ENCODE measurements around the gene SERPINE2. TPM values are rescaled to one million over a fixed set of nuclear protein-coding genes. Genes with fewer than 3 reads are reported as not detected.

SERPINE2 gene
- total RNA-seq, 1 experiment from 2014 or later: 3.8 TPM

GRCh38 chr2:224022486-224022885, 16.6 kb downstream of the SERPINE2 start:
- Histone ChIP-seq H3K27me3 (replicated peaks; ENCODE audit: control insufficient read depth, insufficient read depth, low read length) (no peaks in the 10 kb centered on the region; the same call in 1 of the 2 replicates), H3K4me3 (ENCODE audit: low read depth, low read length) (no peak overlapping the region), H3K4me1 (no peaks in the 10 kb centered on the region), H3K9me3 (no peaks in the 10 kb centered on the region), H3K36me3 (ENCODE audit: control insufficient read depth, insufficient read depth, low read length) (no peaks in the 10 kb centered on the region)
- intact Hi-C loops (cut with micrococcal nuclease; ENCODE audit: unreplicated experiment): no loop called here
- Mint-ChIP-seq H3K27ac (ENCODE audit: unreplicated experiment) (no peak overlapping the region), H3K27me3 (ENCODE audit: insufficient read depth, unreplicated experiment) (peaks cover 11% of the 10 kb centered on the region), H3K9me3 (ENCODE audit: unreplicated experiment) (peaks cover 9% of the 10 kb centered on the region), H3K36me3 (ENCODE audit: insufficient read depth, unreplicated experiment) (no peaks in the 10 kb centered on the region), H3K4me1 (ENCODE audit: low read depth, unreplicated experiment) (no peaks in the 10 kb centered on the region), H3K4me3 (ENCODE audit: unreplicated experiment) (no peak overlapping the region)
- DNase-seq: no peak
- TF ChIP-seq CTCF (IDR thresholded peaks at IDR 0.05; ENCODE audit: insufficient read depth in 1 of 2, low read depth in 1 of 2, low read length in 1 of 2, severe bottlenecking in 1 of 2, unreplicated experiment in 1 of 2): no peak
- ChIA-PET CTCF (no interaction called here), POLR2A (no interaction called here)
- no TSS peak for BruUV-seq (replicated peaks)

GRCh38 chr2:224020523-224020922, 18.6 kb downstream of the SERPINE2 start:
- Histone ChIP-seq H3K4me3 (ENCODE audit: low read depth, low read length) (no peak overlapping the region), H3K36me3 (ENCODE audit: control insufficient read depth, insufficient read depth, low read length) (no peaks in the 10 kb centered on the region), H3K27me3 (replicated peaks; ENCODE audit: control insufficient read depth, insufficient read depth, low read length) (no peaks in the 10 kb centered on the region; the same call in 1 of the 2 replicates), H3K4me1 (no peaks in the 10 kb centered on the region), H3K9me3 (no peaks in the 10 kb centered on the region)
- peaks cover 9% of the 10 kb centered on the region for H3K9me3 Mint-ChIP-seq (ENCODE audit: unreplicated experiment)
- H3K4me1 Mint-ChIP-seq (ENCODE audit: low read depth, unreplicated experiment): no peaks in the 10 kb centered on the region
- DNase-seq: no peak
- ChIA-PET POLR2A (no interaction called here), CTCF (no interaction called here)
- BruUV-seq (replicated peaks): no TSS peak
- peaks cover 10% of the 10 kb centered on the region for H3K27me3 Mint-ChIP-seq (ENCODE audit: insufficient read depth, unreplicated experiment)
- H3K4me3 Mint-ChIP-seq (ENCODE audit: unreplicated experiment): no peak overlapping the region
- intact Hi-C loops (cut with micrococcal nuclease; ENCODE audit: unreplicated experiment): no loop called here
- no peaks in the 10 kb centered on the region for H3K36me3 Mint-ChIP-seq (ENCODE audit: insufficient read depth, unreplicated experiment)
- TF ChIP-seq CTCF (IDR thresholded peaks at IDR 0.05; ENCODE audit: insufficient read depth in 1 of 2, low read depth in 1 of 2, low read length in 1 of 2, severe bottlenecking in 1 of 2, unreplicated experiment in 1 of 2): no peak
- no peak overlapping the region for H3K27ac Mint-ChIP-seq (ENCODE audit: unreplicated experiment)

GRCh38 chr2:224017957-224018356, 21.1 kb downstream of the SERPINE2 start:
- Histone ChIP-seq H3K4me1 (no peaks in the 10 kb centered on the region), H3K4me3 (ENCODE audit: low read depth, low read length) (no peak overlapping the region), H3K36me3 (ENCODE audit: control insufficient read depth, insufficient read depth, low read length) (no peaks in the 10 kb centered on the region), H3K9me3 (no peaks in the 10 kb centered on the region), H3K27me3 (replicated peaks; ENCODE audit: control insufficient read depth, insufficient read depth, low read length) (no peaks in the 10 kb centered on the region)
- POLR2A ChIA-PET: no interaction called here
- DNase-seq: no peak
- Mint-ChIP-seq H3K9me3 (ENCODE audit: unreplicated experiment) (peaks cover 9% of the 10 kb centered on the region), H3K27ac (ENCODE audit: unreplicated experiment) (no peak overlapping the region), H3K36me3 (ENCODE audit: insufficient read depth, unreplicated experiment) (no peaks in the 10 kb centered on the region), H3K4me3 (ENCODE audit: unreplicated experiment) (no peak overlapping the region), H3K4me1 (ENCODE audit: low read depth, unreplicated experiment) (no peaks in the 10 kb centered on the region), H3K27me3 (ENCODE audit: insufficient read depth, unreplicated experiment) (peaks cover 6% of the 10 kb centered on the region)
- BruUV-seq (replicated peaks): no TSS peak
- intact Hi-C loops (cut with micrococcal nuclease; ENCODE audit: unreplicated experiment): loop anchor here (10.0 kb wide), 1 partner anchor 467 kb away; no protein-coding TSS in a partner anchor
- TF ChIP-seq CTCF (IDR thresholded peaks at IDR 0.05; ENCODE audit: insufficient read depth in 1 of 2, low read depth in 1 of 2, low read length in 1 of 2, severe bottlenecking in 1 of 2, unreplicated experiment in 1 of 2): no peak
- CTCF ChIA-PET: no interaction called here
